Smooth muscle cell (in vitro differentiated cells): ENCODE measurements around the gene ARID3C. TPM values are rescaled to one million over a fixed set of nuclear protein-coding genes. Genes with fewer than 3 reads are reported as not detected.
A peak's percentile ranks its signal among the peaks of the same experiment; 100 is the strongest.

Source experiments
- DNase-seq: peaks from one replicate; lab custom pipeline; 2025; ENCODE audit not compliant: unreplicated experiment; lab: John Stamatoyannopoulos, UW
- H2AFZ ChIP-seq: fragments of 200-600 bp; sonication (generic); 2 replicates; pipeline ENCODE4 v1.6.0; 2016; ENCODE audit warnings: antibody characterized with exemption, low read depth, mild to moderate bottlenecking
- H3F3A ChIP-seq: fragments of 200-600 bp; sonication (generic); 2 replicates; pipeline ENCODE4 v1.6.0; 2017; ENCODE audit warnings: antibody characterized with exemption, low read depth
- H3K27ac ChIP-seq: fragments of 200-600 bp; sonication (generic); 2 replicates; pipeline ENCODE4 v1.5.1; 2016; ENCODE audit warnings: low read depth, mild to moderate bottlenecking
- H3K27me3 ChIP-seq: fragments of 200-600 bp; sonication (generic); 2 replicates; pipeline ENCODE4 v1.6.1; 2016; ENCODE audit warnings: low read depth, mild to moderate bottlenecking
- H3K36me3 ChIP-seq: fragments of 200-600 bp; sonication (generic); 2 replicates; pipeline ENCODE4 v1.5.1; 2016; ENCODE audit warnings: low read depth
- H3K4me1 ChIP-seq: fragments of 200-600 bp; sonication (generic); 2 replicates; pipeline ENCODE4 v1.5.1; 2016; ENCODE audit warnings: low read depth
- H3K4me2 ChIP-seq: fragments of 200-600 bp; sonication (generic); 2 replicates; pipeline ENCODE4 v1.6.0; 2016; ENCODE audit warnings: mild to moderate bottlenecking
- H3K4me3 ChIP-seq: fragments of 200-600 bp; sonication (generic); 2 replicates; pipeline ENCODE4 v1.5.1; 2016; ENCODE audit warnings: mild to moderate bottlenecking
- H3K79me2 ChIP-seq: fragments of 200-600 bp; sonication (generic); 2 replicates; pipeline ENCODE4 v1.6.0; 2016; ENCODE audit warnings: low read depth, mild to moderate bottlenecking
- H3K9ac ChIP-seq: fragments of 200-600 bp; sonication (generic); 2 replicates; pipeline ENCODE4 v1.6.0; 2016; ENCODE audit warnings: low read depth
- H3K9me3 ChIP-seq: fragments of 200-600 bp; sonication (generic); replicated peaks from 2 replicates; pipeline ENCODE4 v1.5.1; 2016; ENCODE audit warnings: low read depth
- H4K20me1 ChIP-seq: fragments of 200-600 bp; sonication (generic); 2 replicates; pipeline ENCODE4 v1.6.0; 2016; ENCODE audit warnings: low read depth
- WGBS: methylation state at CpG from one replicate; pipeline ENCODE4 v1.1.7; 2016; ENCODE audit warnings: low lambda C conversion rate; 5-methylcytosine and 5-hydroxymethylcytosine counted together
- polyA plus RNA-seq: library from polyadenylated mRNA; unstranded; fragments of >200 nt; fragmentation: Nextera tagmentation; extraction: Ambion mirVana; gene quantifications from 2 replicates; pipeline ENCODE4 v1.2.1, GENCODE V29; 2016
- total RNA-seq: library from RNA; depleted of rRNA; stranded (reverse); fragments of >200 nt; gene quantifications from 2 replicates; pipeline ENCODE4 v1.2.3, GENCODE V29; 2014
- TF ChIP-seq, protein P1 (sequence below): fragments of 200-600 bp; sonication (generic); IDR thresholded peaks from 2 replicates; pipeline ENCODE4 v1.5.1; 2017; ENCODE audit warnings: borderline replicate concordance, mild to moderate bottlenecking, antibody characterized with exemption; ENCODE audit not compliant: insufficient read depth, poor library complexity, severe bottlenecking

ARID3C gene
- total and polyA plus RNA-seq, 2 experiments from 2014 or later, result 0.40 TPM; not detected in 1

DNA sequence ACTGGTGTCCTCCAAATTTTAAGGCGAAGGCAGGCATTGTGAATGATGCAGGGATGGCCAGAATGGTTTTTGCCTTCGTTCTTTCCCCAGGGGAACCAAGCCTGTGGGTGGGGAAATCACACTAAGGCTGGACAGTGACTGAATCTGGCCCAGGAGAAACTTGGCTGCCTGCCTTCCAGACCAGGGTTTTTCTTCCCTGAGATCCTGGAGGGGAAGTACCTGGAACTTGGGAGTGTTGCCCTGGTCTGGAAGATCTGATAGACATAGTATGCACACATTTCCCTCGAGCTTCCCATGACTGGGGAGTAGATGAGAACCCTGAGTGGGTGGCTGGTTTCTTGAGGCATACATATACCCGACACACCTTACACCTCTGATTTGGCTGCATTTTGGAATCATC lies 22.5 kb upstream of the ARID3C start:
- no peaks in the 10 kb centered on the region for H4K20me1 ChIP-seq
- peak overlapping the region; percentile 86 for H3K4me2 ChIP-seq
- WGBS, result 59% methylated on average over 4 of the region's 4 CpGs
- H3K79me2 ChIP-seq, result peaks cover 21% of the 10 kb centered on the region
- TF ChIP-seq, protein P1, sequence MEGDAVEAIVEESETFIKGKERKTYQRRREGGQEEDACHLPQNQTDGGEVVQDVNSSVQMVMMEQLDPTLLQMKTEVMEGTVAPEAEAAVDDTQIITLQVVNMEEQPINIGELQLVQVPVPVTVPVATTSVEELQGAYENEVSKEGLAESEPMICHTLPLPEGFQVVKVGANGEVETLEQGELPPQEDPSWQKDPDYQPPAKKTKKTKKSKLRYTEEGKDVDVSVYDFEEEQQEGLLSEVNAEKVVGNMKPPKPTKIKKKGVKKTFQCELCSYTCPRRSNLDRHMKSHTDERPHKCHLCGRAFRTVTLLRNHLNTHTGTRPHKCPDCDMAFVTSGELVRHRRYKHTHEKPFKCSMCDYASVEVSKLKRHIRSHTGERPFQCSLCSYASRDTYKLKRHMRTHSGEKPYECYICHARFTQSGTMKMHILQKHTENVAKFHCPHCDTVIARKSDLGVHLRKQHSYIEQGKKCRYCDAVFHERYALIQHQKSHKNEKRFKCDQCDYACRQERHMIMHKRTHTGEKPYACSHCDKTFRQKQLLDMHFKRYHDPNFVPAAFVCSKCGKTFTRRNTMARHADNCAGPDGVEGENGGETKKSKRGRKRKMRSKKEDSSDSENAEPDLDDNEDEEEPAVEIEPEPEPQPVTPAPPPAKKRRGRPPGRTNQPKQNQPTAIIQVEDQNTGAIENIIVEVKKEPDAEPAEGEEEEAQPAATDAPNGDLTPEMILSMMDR, result no peak
- no peaks in the 10 kb centered on the region for H3K9me3 ChIP-seq
- H3F3A ChIP-seq, result peaks cover 17% of the 10 kb centered on the region
- H3K4me1 ChIP-seq, result peaks cover 27% of the 10 kb centered on the region
- peak overlapping the region; percentile 71 for H2AFZ ChIP-seq
- H3K9ac ChIP-seq, result peak overlapping the region; percentile 76
- H3K27me3 ChIP-seq, result no peaks in the 10 kb centered on the region
- no peaks in the 10 kb centered on the region for H3K36me3 ChIP-seq
- peak overlapping the region; percentile 48 for H3K4me3 ChIP-seq
- DNase-seq, result no peak
- peak overlapping the region; percentile 79 for H3K27ac ChIP-seq

DNA sequence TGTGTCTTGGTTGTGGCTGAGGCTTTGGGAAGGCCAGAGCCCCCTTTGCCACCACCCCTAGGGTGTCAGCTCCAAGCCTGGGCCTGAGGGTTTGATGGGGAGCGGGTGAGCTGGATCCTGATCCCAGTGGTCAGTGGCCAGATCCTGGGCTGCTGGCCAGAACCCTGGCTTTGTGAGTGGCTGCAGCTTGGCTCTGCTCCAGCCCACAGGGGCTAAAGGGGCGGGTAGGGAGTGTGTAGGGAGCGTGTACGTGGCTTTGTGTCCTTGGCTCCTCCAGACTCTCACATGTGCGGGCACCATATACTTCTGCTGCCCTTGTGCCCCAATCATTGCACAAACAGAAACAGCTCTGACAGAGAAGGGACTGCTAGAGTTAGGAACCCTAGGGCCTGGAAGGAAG lies 21.9 kb upstream of the ARID3C start:
- peaks cover 27% of the 10 kb centered on the region for H3K4me1 ChIP-seq
- no peak overlapping the region for H3K9ac ChIP-seq

DNA sequence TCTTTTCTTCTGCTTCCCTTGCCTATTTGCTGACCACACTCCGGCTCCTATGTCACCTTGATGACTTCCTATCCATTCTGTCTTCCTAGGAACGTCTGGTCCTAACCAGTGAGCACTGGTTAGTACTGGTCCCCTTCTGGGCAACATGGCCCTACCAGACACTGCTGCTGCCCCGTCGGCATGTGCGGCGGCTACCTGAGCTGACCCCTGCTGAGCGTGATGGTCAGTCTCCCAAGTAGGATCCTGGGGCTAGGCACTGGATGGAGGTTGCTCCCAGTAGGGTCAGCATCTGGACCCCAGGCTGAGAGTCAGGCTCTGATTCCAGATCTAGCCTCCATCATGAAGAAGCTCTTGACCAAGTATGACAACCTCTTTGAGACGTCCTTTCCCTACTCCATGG lies 19.8 kb upstream of the ARID3C start:
- H3K4me2 ChIP-seq, result no peak overlapping the region
- WGBS, result 96% methylated on average over 8 of the region's 8 CpGs

More for the DNA sequence above, 21.9 kb upstream of the ARID3C start:
- Histone ChIP-seq H4K20me1 (no peaks in the 10 kb centered on the region), H3K27me3 (no peaks in the 10 kb centered on the region), H3K4me2 (peak overlapping the region; percentile 86), H3F3A (peaks cover 17% of the 10 kb centered on the region), H3K27ac (peak overlapping the region; percentile 79), H2AFZ (no peak overlapping the region), H3K9me3 (no peaks in the 10 kb centered on the region), H3K36me3 (no peaks in the 10 kb centered on the region), H3K79me2 (peaks cover 21% of the 10 kb centered on the region), H3K4me3 (no peak overlapping the region)
- TF ChIP-seq, protein P1, result no peak
- no peak for DNase-seq
- 87% methylated on average over 5 of the region's 5 CpGs for WGBS

More for the DNA sequence above, 19.8 kb upstream of the ARID3C start:
- Histone ChIP-seq H3K79me2 (peaks cover 21% of the 10 kb centered on the region), H3K36me3 (no peaks in the 10 kb centered on the region), H4K20me1 (no peaks in the 10 kb centered on the region), H3K9ac (no peak overlapping the region), H3K4me1 (peaks cover 22% of the 10 kb centered on the region), H2AFZ (no peak overlapping the region), H3F3A (peaks cover 17% of the 10 kb centered on the region), H3K9me3 (no peaks in the 10 kb centered on the region), H3K27ac (no peak overlapping the region), H3K27me3 (no peaks in the 10 kb centered on the region), H3K4me3 (no peak overlapping the region)
- TF ChIP-seq, protein P1, result no peak
- no peak for DNase-seq
